ENCODE data around the gene CDK4.

The CDK4 gene

GRCh38 chr12:57757771-57758170 is 5.7 kb upstream of the CDK4 start:
- in situ Hi-C loops (cut with HindIII; ENCODE audit: low sequenced_read_pairs), result no loop called here

GRCh38 chr12:57756406-57757341 is 4.6 kb upstream of the CDK4 start:
- in situ Hi-C loops (cut with HindIII; ENCODE audit: low sequenced_read_pairs), result no loop called here

- in situ Hi-C loops (cut with HindIII; ENCODE audit: low sequenced_read_pairs), result no loop called here
Measured at GRCh38 chr12:57755454-57756372, 3.6 kb upstream of the CDK4 start.

GRCh38 chr12:57755194-57755453 is 3.0 kb upstream of the CDK4 start:
- in situ Hi-C loops (cut with HindIII; ENCODE audit: low sequenced_read_pairs), result no loop called here

- in situ Hi-C loops (cut with HindIII; ENCODE audit: low sequenced_read_pairs), result no loop called here
Measured at GRCh38 chr12:57754411-57755193, 2.5 kb upstream of the CDK4 start, which contains the start of gene MARCHF9. TSS of gene MARCHF9 (plus strand) at chr12:57755103. CDS start at chr12:57755529, 426 bp downstream.

- in situ Hi-C loops (cut with HindIII; ENCODE audit: low sequenced_read_pairs), result no loop called here
Measured at GRCh38 chr12:57753756-57754337, 1.7 kb upstream of the CDK4 start.

GRCh38 chr12:57752668-57753000 is 524 bp upstream of the CDK4 start:
- in situ Hi-C loops (cut with HindIII; ENCODE audit: low sequenced_read_pairs), result no loop called here

- in situ Hi-C loops (cut with HindIII; ENCODE audit: low sequenced_read_pairs), result no loop called here
Measured at GRCh38 chr12:57751432-57751787, 700 bp downstream of the CDK4 start.

GRCh38 chr12:57750561-57751431 is 1.3 kb downstream of the CDK4 start:
- in situ Hi-C loops (cut with HindIII; ENCODE audit: low sequenced_read_pairs), result no loop called here

- in situ Hi-C loops (cut with HindIII; ENCODE audit: low sequenced_read_pairs), result loop anchor here (5.0 kb wide), 2 partner anchors 38 to 47 kb away; no protein-coding TSS in a partner anchor
Measured at GRCh38 chr12:57749061-57749460, 3.0 kb downstream of the CDK4 start.

- in situ Hi-C loops (cut with HindIII; ENCODE audit: low sequenced_read_pairs), result loop anchor here (5.0 kb wide), 2 partner anchors 41 to 44 kb away; no protein-coding TSS in a partner anchor
Measured at GRCh38 chr12:57746025-57746424, 6.1 kb downstream of the CDK4 start.

GRCh38 chr12:57745485-57745881 is 6.6 kb downstream of the CDK4 start:
- in situ Hi-C loops (cut with HindIII; ENCODE audit: low sequenced_read_pairs), result loop anchor here (5.0 kb wide), 2 partner anchors 42 to 43 kb away; no protein-coding TSS in a partner anchor

GRCh38 chr12:57744777-57745484 is 7.2 kb downstream of the CDK4 start, which contains the start of gene TSPAN31:
TSS of gene TSPAN31 (plus strand) at chr12:57745039. CDS start at chr12:57745155, 116 bp downstream.
- in situ Hi-C loops (cut with HindIII; ENCODE audit: low sequenced_read_pairs), result loop anchor here (5.0 kb wide), 2 partner anchors 42 to 43 kb away; no protein-coding TSS in a partner anchor

- in situ Hi-C loops (cut with HindIII; ENCODE audit: low sequenced_read_pairs), result no loop called here
Measured at GRCh38 chr12:57744194-57744776, 7.8 kb downstream of the CDK4 start.

- in situ Hi-C loops (cut with HindIII; ENCODE audit: low sequenced_read_pairs), result no loop called here
Measured at GRCh38 chr12:57743769-57744168, 8.3 kb downstream of the CDK4 start.

GRCh38 chr12:57741844-57742738 is 10.0 kb downstream of the CDK4 start:
- in situ Hi-C loops (cut with HindIII; ENCODE audit: low sequenced_read_pairs), result no loop called here

- in situ Hi-C loops (cut with HindIII; ENCODE audit: low sequenced_read_pairs), result no loop called here
Measured at GRCh38 chr12:57741413-57741789, 10.7 kb downstream of the CDK4 start.

All from endothelial cell of hepatic sinusoid (primary cell).